ENCODE results near the gene TRIM16. TPM values are rescaled to one million over a fixed set of nuclear protein-coding genes. Genes with fewer than 3 reads are reported as not detected.
A peak's percentile ranks its signal among the peaks of the same experiment; 100 is the strongest.
"Not testable (repeated sequence)": the region's sequence is repeated elsewhere in the genome, so short reads cannot be mapped to it uniquely, and the experiment has no call there.

Gene TRIM16
- total RNA-seq, 3 donors from 2014 or later (not counting 1 experiment from before 2014, with no cell fraction given): 2.4 to 4.7 (median 3.8) TPM

DNA sequence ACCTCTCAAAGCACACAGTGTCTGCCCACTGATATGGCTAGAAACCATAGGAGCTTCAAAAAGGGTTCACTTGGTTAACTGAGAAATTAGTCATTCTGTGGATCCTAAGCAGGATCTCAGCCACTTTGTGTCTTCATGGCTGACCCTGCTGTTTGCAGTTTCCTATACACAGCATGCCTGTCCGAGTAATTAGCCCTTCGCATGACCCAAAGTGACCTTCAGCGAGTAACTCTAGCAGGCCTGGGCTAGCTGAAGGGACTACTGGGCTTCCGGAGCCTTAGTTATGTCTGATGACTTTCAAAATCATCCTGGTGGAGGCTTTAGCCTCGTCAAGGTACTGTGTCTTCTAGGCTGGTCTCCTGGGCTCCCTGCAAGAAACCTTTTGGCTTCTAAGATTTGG lies 35.7 kb downstream of the TRIM16 start:
- intact Hi-C loops (cut with micrococcal nuclease): no loop called here
- no peaks in the 10 kb centered on the region for H3K36me3 ChIP-seq (ENCODE audit: control insufficient read depth, insufficient read depth, low read length)
- Mint-ChIP-seq H3K9me3 (no peaks in the 10 kb centered on the region), H3K36me3 (no peaks in the 10 kb centered on the region), H3K4me1 (peaks cover 7% of the 10 kb centered on the region in 2 donors), H3K27ac (no peak overlapping the region), H3K4me3 (no peak overlapping the region), H3K27me3 (ENCODE audit: low read depth in 2 of 2) (no peaks in the 10 kb centered on the region)
- no peaks in the 10 kb centered on the region for H3K9me3 ChIP-seq (ENCODE audit: control insufficient read depth, insufficient read depth, low read length)
- no peak for ATAC-seq
- no peak overlapping the region for H3K4me3 ChIP-seq (ENCODE audit: low read length)
- WGBS (ENCODE audit: insufficient coverage): 97% methylated on average over 5 of the region's 5 CpGs
- no peak overlapping the region for H3K27ac ChIP-seq (ENCODE audit: low read length)
- H3K27me3 ChIP-seq (ENCODE audit: control insufficient read depth, insufficient read depth, low read length): no peaks in the 10 kb centered on the region
- H3K4me1 ChIP-seq (ENCODE audit: control insufficient read depth, insufficient read depth, low read length): peaks cover 7% of the 10 kb centered on the region
- TF ChIP-seq, protein P1, sequence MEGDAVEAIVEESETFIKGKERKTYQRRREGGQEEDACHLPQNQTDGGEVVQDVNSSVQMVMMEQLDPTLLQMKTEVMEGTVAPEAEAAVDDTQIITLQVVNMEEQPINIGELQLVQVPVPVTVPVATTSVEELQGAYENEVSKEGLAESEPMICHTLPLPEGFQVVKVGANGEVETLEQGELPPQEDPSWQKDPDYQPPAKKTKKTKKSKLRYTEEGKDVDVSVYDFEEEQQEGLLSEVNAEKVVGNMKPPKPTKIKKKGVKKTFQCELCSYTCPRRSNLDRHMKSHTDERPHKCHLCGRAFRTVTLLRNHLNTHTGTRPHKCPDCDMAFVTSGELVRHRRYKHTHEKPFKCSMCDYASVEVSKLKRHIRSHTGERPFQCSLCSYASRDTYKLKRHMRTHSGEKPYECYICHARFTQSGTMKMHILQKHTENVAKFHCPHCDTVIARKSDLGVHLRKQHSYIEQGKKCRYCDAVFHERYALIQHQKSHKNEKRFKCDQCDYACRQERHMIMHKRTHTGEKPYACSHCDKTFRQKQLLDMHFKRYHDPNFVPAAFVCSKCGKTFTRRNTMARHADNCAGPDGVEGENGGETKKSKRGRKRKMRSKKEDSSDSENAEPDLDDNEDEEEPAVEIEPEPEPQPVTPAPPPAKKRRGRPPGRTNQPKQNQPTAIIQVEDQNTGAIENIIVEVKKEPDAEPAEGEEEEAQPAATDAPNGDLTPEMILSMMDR (IDR thresholded peaks at IDR 0.05): no peak
- no peak for DNase-seq

DNA sequence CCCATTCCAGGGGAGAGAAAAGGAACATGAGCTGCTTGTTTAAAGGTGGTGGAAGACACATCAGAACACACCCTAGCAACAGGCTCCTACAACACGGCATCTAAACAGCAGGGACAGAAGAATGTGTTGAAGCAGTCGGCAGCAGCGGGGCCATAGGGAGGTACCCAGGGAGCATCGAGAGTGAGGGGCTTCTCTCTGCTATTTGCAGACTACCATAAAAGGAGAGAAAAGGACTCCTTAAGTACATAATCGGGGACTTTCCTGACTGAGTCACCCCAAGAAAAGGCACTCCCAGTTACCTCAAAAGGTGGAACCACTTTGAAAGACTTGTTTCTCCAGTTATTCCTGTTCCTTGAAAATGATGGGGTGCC lies 38.2 kb downstream of the TRIM16 start:
- H3K9me3 ChIP-seq (ENCODE audit: control insufficient read depth, insufficient read depth, low read length); H3K4me3 ChIP-seq (ENCODE audit: low read length); intact Hi-C loops (cut with micrococcal nuclease); DNase-seq; H3K4me1 ChIP-seq (ENCODE audit: control insufficient read depth, insufficient read depth, low read length); H3K27ac ChIP-seq (ENCODE audit: low read length); H3K9me3 Mint-ChIP-seq; H3K27ac Mint-ChIP-seq; H3K27me3 Mint-ChIP-seq (ENCODE audit: low read depth in 2 of 2); H3K4me3 Mint-ChIP-seq; ATAC-seq; H3K36me3 ChIP-seq (ENCODE audit: control insufficient read depth, insufficient read depth, low read length); H3K27me3 ChIP-seq (ENCODE audit: control insufficient read depth, insufficient read depth, low read length); H3K4me1 Mint-ChIP-seq; H3K36me3 Mint-ChIP-seq: not testable (repeated sequence)
- WGBS (ENCODE audit: insufficient coverage): 98% methylated on average over 4 of the region's 5 CpGs

DNA sequence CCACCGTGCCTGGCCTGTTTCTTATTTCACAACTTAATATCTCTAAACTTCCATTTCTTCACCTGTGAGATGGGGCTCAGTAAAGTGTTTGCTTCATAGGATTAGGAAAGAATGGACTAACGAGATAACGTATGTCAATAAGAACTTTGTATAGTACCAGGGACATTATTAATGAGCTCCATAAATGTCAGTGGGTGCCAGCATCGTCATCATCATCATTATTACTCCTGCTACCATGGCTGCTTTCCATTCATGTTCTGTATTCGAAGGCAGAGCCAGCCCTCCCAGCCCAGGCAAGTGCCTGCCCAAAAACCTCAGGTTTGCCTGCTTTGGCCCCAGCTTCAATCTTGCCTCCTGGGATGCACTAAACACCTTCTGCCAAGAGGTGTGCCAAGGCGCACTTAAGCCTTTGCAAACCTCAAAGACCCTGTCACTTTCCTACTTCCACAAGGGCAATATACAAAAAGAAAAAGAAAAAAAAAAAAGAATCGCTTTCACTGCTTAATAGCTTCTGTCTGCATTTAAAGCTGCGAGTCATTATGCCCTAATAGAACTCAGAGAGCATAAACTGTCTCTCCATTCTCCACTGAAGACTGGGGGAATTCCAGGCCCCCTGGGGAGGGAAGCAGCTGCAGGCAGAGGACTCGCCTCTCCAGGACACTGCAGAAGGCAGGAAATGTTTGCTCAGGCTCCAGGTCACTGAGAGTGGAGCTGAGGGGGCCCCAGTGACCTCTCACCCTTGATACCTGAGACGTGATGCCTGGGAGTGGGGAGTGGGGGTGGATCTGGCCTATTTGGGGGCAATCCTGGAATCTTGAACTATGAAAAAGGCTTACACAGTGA lies 38.8 kb downstream of the TRIM16 start:
- H3K4me3 ChIP-seq (ENCODE audit: low read length); H3K36me3 Mint-ChIP-seq; H3K9me3 Mint-ChIP-seq; H3K9me3 ChIP-seq (ENCODE audit: control insufficient read depth, insufficient read depth, low read length); intact Hi-C loops (cut with micrococcal nuclease); H3K27ac Mint-ChIP-seq; H3K27me3 Mint-ChIP-seq (ENCODE audit: low read depth in 2 of 2); H3K4me1 ChIP-seq (ENCODE audit: control insufficient read depth, insufficient read depth, low read length); H3K27me3 ChIP-seq (ENCODE audit: control insufficient read depth, insufficient read depth, low read length); DNase-seq; H3K36me3 ChIP-seq (ENCODE audit: control insufficient read depth, insufficient read depth, low read length); H3K4me3 Mint-ChIP-seq; H3K4me1 Mint-ChIP-seq; H3K27ac ChIP-seq (ENCODE audit: low read length); ATAC-seq: not testable (repeated sequence)
- WGBS (ENCODE audit: insufficient coverage): 83% methylated on average over 5 of the region's 10 CpGs

DNA sequence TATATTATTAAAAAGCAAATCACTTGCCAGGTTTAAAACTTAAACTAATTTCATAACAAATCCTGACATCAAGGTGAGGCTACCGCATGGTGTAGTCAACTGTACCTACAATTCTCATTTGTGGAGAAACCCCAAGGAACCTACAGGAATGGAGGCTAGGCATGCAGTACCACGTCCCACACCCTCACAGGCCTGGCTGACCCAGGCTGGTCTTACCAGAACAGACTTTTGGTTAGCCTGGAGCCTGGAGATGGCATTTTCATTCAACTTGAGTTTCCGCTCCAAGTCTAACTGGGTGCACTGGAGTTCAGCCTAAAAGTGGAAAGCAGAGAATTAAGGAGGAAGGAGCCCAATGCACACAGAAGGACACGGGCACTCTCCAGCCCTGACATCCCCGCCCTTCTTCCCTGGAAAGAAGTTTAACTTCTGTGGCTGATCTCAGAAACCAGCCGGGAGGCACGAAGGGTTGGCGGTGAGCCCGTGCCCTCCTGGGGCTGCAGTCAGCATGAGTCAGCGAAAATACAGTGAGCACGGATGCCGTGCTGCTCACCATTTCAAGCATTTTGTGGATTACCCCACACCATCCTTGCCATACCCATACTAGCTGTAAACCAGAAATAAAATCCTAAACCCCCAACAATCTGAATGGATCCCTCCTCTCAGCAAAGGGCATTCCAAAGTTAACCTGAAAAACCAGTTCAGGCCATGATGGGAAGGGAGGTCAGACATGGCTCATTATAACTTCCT lies 41.4 kb downstream of the TRIM16 start:
- H3K27me3 Mint-ChIP-seq (ENCODE audit: low read depth in 2 of 2); intact Hi-C loops (cut with micrococcal nuclease); H3K27ac ChIP-seq (ENCODE audit: low read length); H3K4me3 Mint-ChIP-seq; ATAC-seq; H3K27ac Mint-ChIP-seq; H3K4me1 Mint-ChIP-seq; H3K36me3 Mint-ChIP-seq; H3K4me1 ChIP-seq (ENCODE audit: control insufficient read depth, insufficient read depth, low read length); H3K36me3 ChIP-seq (ENCODE audit: control insufficient read depth, insufficient read depth, low read length); H3K27me3 ChIP-seq (ENCODE audit: control insufficient read depth, insufficient read depth, low read length); H3K9me3 Mint-ChIP-seq; H3K4me3 ChIP-seq (ENCODE audit: low read length); DNase-seq; H3K9me3 ChIP-seq (ENCODE audit: control insufficient read depth, insufficient read depth, low read length): not testable (repeated sequence)
- WGBS (ENCODE audit: insufficient coverage): 100% methylated on average over 1 of the region's 12 CpGs

DNA sequence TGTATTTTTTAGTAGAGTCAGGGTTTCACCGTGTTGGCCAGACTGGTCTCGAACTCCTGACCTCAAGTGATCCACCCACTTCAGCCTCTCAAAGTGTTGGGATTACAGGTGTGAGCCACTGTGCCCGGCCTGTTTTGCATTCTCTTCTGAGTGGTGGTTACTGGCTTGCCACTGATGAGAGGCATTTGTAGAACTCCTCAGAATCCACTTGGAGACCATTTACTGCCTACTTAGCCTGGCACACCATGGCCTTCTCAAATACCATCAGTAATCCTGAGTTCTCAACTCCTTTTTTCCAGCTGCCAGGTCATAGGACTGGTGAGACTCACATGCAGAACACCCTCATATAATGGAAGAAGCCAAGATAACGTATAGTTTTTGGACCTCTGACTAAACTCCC lies 42.1 kb downstream of the TRIM16 start:
- H3K36me3 Mint-ChIP-seq; H3K27ac ChIP-seq (ENCODE audit: low read length); H3K4me3 Mint-ChIP-seq; H3K9me3 Mint-ChIP-seq; H3K4me1 ChIP-seq (ENCODE audit: control insufficient read depth, insufficient read depth, low read length); H3K27me3 ChIP-seq (ENCODE audit: control insufficient read depth, insufficient read depth, low read length); H3K4me3 ChIP-seq (ENCODE audit: low read length); H3K36me3 ChIP-seq (ENCODE audit: control insufficient read depth, insufficient read depth, low read length); H3K27ac Mint-ChIP-seq; H3K4me1 Mint-ChIP-seq; H3K9me3 ChIP-seq (ENCODE audit: control insufficient read depth, insufficient read depth, low read length); ATAC-seq; H3K27me3 Mint-ChIP-seq (ENCODE audit: low read depth in 2 of 2); DNase-seq; intact Hi-C loops (cut with micrococcal nuclease): not testable (repeated sequence)
- WGBS (ENCODE audit: insufficient coverage): 100% methylated on average over 1 of the region's 4 CpGs

DNA sequence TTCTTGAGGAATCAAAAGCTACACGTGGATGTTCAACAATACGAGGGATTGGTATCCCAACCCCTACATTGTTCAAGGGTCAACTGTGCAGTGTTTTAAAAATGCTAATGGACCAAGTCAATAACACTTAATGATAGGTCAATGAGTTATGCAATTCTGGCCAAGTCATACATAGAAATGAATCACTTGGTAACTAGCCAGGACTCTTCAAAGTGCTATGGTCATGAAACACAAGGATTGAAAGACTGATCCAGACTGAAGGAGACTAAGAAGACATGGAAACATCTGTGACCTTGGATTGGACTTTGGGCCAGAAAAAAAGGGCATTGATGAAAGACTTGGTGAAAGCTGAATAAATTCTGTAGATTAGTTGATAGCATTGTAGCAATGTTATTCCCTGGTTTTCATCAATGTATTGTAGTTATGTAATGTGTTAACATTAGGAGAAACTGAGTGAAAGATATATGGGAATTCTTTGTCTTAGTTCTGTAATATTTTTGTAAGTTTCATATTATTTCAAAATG lies 53.1 kb downstream of the TRIM16 start:
- H3K27ac Mint-ChIP-seq; H3K4me1 ChIP-seq (ENCODE audit: control insufficient read depth, insufficient read depth, low read length); H3K27me3 Mint-ChIP-seq (ENCODE audit: low read depth in 2 of 2); H3K4me1 Mint-ChIP-seq; intact Hi-C loops (cut with micrococcal nuclease); H3K36me3 Mint-ChIP-seq; H3K4me3 ChIP-seq (ENCODE audit: low read length); H3K36me3 ChIP-seq (ENCODE audit: control insufficient read depth, insufficient read depth, low read length); ATAC-seq; H3K27me3 ChIP-seq (ENCODE audit: control insufficient read depth, insufficient read depth, low read length); DNase-seq; H3K9me3 ChIP-seq (ENCODE audit: control insufficient read depth, insufficient read depth, low read length); H3K27ac ChIP-seq (ENCODE audit: low read length); H3K4me3 Mint-ChIP-seq; H3K9me3 Mint-ChIP-seq: not testable (repeated sequence)
- no CpG with 5 or more reads among the region's 2 CpGs for WGBS (ENCODE audit: insufficient coverage)

DNA sequence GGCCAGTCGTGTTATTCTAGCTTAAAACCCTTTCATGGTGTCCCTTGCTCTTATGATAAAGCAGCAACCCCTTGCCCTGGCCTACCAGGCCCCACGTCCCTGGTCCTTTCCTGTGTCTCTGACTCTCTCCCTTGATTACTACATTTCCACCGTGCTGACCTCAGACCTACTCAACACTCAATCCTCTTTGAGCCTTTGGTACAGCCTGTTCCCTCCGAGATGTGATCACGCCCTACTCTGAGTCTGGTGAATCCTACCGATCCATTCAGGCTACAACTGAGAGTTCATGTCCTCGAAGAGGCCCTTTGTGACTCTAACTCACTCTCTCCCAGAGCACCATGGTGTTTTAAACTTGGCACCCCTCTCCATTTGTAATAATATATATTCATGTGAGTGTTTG lies 54.1 kb downstream of the TRIM16 start:
- 93% methylated on average over 6 of the region's 7 CpGs for WGBS (ENCODE audit: insufficient coverage)
- H3K9me3 ChIP-seq (ENCODE audit: control insufficient read depth, insufficient read depth, low read length); H3K36me3 Mint-ChIP-seq; H3K36me3 ChIP-seq (ENCODE audit: control insufficient read depth, insufficient read depth, low read length); H3K27me3 ChIP-seq (ENCODE audit: control insufficient read depth, insufficient read depth, low read length); H3K27ac Mint-ChIP-seq; intact Hi-C loops (cut with micrococcal nuclease); H3K4me1 Mint-ChIP-seq; DNase-seq; H3K4me3 ChIP-seq (ENCODE audit: low read length); H3K4me3 Mint-ChIP-seq; H3K27me3 Mint-ChIP-seq (ENCODE audit: low read depth in 2 of 2); H3K4me1 ChIP-seq (ENCODE audit: control insufficient read depth, insufficient read depth, low read length); H3K27ac ChIP-seq (ENCODE audit: low read length); H3K9me3 Mint-ChIP-seq: not testable (repeated sequence)
- ATAC-seq: peak in 1 of 3 donors; percentile 21
